Liver (tissue), 9 donors: Measurements from ENCODE around the gene POU6F2. TPM values are rescaled to one million over a fixed set of nuclear protein-coding genes. Genes with fewer than 3 reads are reported as not detected.

ENCODE experiments used
- DNase-seq: peaks from one replicate; pipeline ENCODE4 v3.0.0-alpha.2; 2017; ENCODE audit warnings: low spot score
- H3K27ac ChIP-seq, 2 donors: one replicate each; pipeline ENCODE4 v1.7.0; 2013; ENCODE audit warnings: inconsistent platforms in 2 of 2, low read length in 2 of 2, control low read depth in 1 of 2, low read depth in 1 of 2, mild to moderate bottlenecking in 1 of 2
- H3K27me3 ChIP-seq, 4 donors: one replicate each; pipeline versions ENCODE4 v1.6.1 to v1.7.0; 2013; ENCODE audit warnings: low read length in 3 of 4, inconsistent platforms in 1 of 4, mild to moderate bottlenecking in 1 of 4, moderate library complexity in 1 of 4; ENCODE audit not compliant: control insufficient read depth in 4 of 4, insufficient read depth in 4 of 4
- H3K36me3 ChIP-seq, 4 donors: one replicate each; pipeline versions ENCODE4 v1.6.1 to v1.7.0; 2013; ENCODE audit warnings: low read length in 3 of 4, mild to moderate bottlenecking in 3 of 4, low read depth in 1 of 4, moderate library complexity in 1 of 4; ENCODE audit not compliant: control insufficient read depth in 4 of 4, insufficient read depth in 3 of 4
- H3K4me1 ChIP-seq, 4 donors: one replicate each; pipeline versions ENCODE4 v1.6.1 to v1.7.0; 2013; ENCODE audit warnings: low read length in 3 of 4, mild to moderate bottlenecking in 3 of 4, moderate library complexity in 1 of 4; ENCODE audit not compliant: control insufficient read depth in 4 of 4, insufficient read depth in 4 of 4
- H3K4me3 ChIP-seq, 3 donors: one replicate each; pipeline versions ENCODE4 v1.6.1 to v1.7.0; 2013; ENCODE audit warnings: low read length in 3 of 3, control low read depth in 1 of 3, low read depth in 1 of 3, mild to moderate bottlenecking in 1 of 3
- H3K9ac ChIP-seq, 2 donors: one replicate each; pipeline ENCODE4 v1.7.0; 2013; ENCODE audit warnings: low read length in 2 of 2, mild to moderate bottlenecking in 2 of 2, moderate library complexity in 2 of 2, control low read depth in 1 of 2, low read depth in 1 of 2
- H3K9me3 ChIP-seq, 4 donors: one replicate each; pipeline versions ENCODE4 v1.6.1 to v1.7.0; 2013; ENCODE audit warnings: low read length in 3 of 4; ENCODE audit not compliant: control insufficient read depth in 4 of 4
- FOXA1 ChIP-seq: IDR thresholded peaks from 2 replicates; pipeline ENCODE4 v1.6.1; 2016; ENCODE audit warnings: antibody characterized with exemption
- FOXA2 ChIP-seq: IDR thresholded peaks from 2 replicates; pipeline ENCODE4 v1.6.1; 2016; ENCODE audit warnings: antibody characterized with exemption
- HNF4A ChIP-seq, 2 donors: conservative IDR thresholded peaks; 2 replicates each; pipeline ENCODE4 v1.6.1; 2016; ENCODE audit warnings: antibody characterized with exemption in 2 of 2, mild to moderate bottlenecking in 2 of 2
- HNF4G ChIP-seq: IDR thresholded peaks from 2 replicates; pipeline ENCODE4 v1.6.1; 2016; ENCODE audit warnings: antibody characterized with exemption
- RXRA ChIP-seq, 2 donors: IDR thresholded peaks; 2 replicates each; pipeline ENCODE4 v1.6.1; 2017 to 2018; ENCODE audit warnings: antibody characterized with exemption in 2 of 2, mild to moderate bottlenecking in 1 of 2
- SP1 ChIP-seq: IDR thresholded peaks from 2 replicates; pipeline ENCODE4 v1.6.1; 2018; ENCODE audit warnings: antibody characterized with exemption, mild to moderate bottlenecking
- TAF1 ChIP-seq: conservative IDR thresholded peaks from 2 replicates; pipeline ENCODE4 v1.6.1; 2016; ENCODE audit warnings: antibody characterized with exemption, mild to moderate bottlenecking
- YY1 ChIP-seq: IDR thresholded peaks from 2 replicates; pipeline ENCODE4 v1.6.1; 2016; ENCODE audit warnings: antibody characterized with exemption, mild to moderate bottlenecking
- WGBS: extraction: QIAGEN DNeasy Blood & Tissue Kit; methylation state at CpG from one replicate; pipeline ENCODE4 v1.1.7; 2013; 5-methylcytosine and 5-hydroxymethylcytosine counted together
- polyA plus RNA-seq, 2 donors: library from polyadenylated mRNA; stranded (reverse) in 1 of 2; unstranded in 1 of 2; fragments of 200-250 nt in 1 of 2; fragments of >200 nt in 1 of 2; fragmentation: Nextera tagmentation in 1 of 2; extraction: Ambion mirVana in 1 of 2; gene quantifications; one replicate each; pipeline versions ENCODE4 v1.2.1 to v1.2.3, GENCODE V29; 2013 to 2015
- total RNA-seq, 2 donors: library from RNA; depleted of rRNA; stranded (reverse); fragments of >200 nt; gene quantifications; one replicate each; pipeline ENCODE4 v1.2.3, GENCODE V29; 2014
- TF ChIP-seq, protein P1 (sequence below): IDR thresholded peaks from 2 replicates; pipeline ENCODE4 v1.6.1; 2016; ENCODE audit warnings: antibody characterized with exemption
- TF ChIP-seq, protein P2 (sequence below): IDR thresholded peaks from 2 replicates; pipeline ENCODE4 v1.6.1; 2016; ENCODE audit warnings: antibody characterized with exemption
- TF ChIP-seq, protein P3 (sequence below): fragments of 150-350 bp; IDR thresholded peaks from 2 replicates; pipeline ENCODE4 v1.5.1; 2017; ENCODE audit warnings: improper control_type of control experiment, low read depth, low read length; ENCODE audit not compliant: missing input control
- TF ChIP-seq, protein P4 (sequence below): IDR thresholded peaks from 2 replicates; pipeline ENCODE4 v1.6.1; 2016; ENCODE audit warnings: antibody characterized with exemption
- donor health status: healthy.
- donor health status: healthy.
- donor health status: healthy.
- donor health status: healthy.
- donor health status: healthy.

POU6F2 gene
- total and polyA plus RNA-seq, 4 donors = under 0.01 to 0.24 (median 0.08) TPM; not detected in 1

DNA sequence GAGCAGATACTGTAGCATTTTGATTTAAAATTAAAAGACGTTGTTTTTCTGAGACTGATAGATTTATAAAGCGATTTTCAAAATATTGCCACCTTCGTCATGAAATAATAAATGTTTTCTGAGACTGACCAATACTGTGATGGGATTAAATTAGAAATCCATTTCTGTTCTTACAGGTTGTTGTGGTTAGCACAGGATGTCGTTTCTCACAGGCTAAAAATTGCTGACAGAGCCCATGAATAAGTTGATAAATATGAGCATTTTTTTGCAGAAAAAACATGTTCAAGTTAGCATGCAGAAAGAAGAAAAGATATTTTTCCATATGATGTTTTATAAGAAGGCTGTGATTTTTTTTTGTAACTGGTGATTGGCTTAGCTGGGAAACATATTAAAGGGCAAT is 66.8 kb downstream of the POU6F2 start:
- H3K9me3 ChIP-seq = no peaks in the 10 kb centered on the region
- no peak overlapping the region for H3K4me3 ChIP-seq
- TF ChIP-seq, protein P1, sequence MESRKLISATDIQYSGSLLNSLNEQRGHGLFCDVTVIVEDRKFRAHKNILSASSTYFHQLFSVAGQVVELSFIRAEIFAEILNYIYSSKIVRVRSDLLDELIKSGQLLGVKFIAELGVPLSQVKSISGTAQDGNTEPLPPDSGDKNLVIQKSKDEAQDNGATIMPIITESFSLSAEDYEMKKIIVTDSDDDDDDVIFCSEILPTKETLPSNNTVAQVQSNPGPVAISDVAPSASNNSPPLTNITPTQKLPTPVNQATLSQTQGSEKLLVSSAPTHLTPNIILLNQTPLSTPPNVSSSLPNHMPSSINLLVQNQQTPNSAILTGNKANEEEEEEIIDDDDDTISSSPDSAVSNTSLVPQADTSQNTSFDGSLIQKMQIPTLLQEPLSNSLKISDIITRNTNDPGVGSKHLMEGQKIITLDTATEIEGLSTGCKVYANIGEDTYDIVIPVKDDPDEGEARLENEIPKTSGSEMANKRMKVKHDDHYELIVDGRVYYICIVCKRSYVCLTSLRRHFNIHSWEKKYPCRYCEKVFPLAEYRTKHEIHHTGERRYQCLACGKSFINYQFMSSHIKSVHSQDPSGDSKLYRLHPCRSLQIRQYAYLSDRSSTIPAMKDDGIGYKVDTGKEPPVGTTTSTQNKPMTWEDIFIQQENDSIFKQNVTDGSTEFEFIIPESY = no peak
- TF ChIP-seq TAF1 = no peak
- H3K27ac ChIP-seq = no peak overlapping the region
- no peak for DNase-seq
- H3K9ac ChIP-seq = no peak overlapping the region
- H3K27me3 ChIP-seq = no peaks in the 10 kb centered on the region
- no peaks in the 10 kb centered on the region for H3K4me1 ChIP-seq
- WGBS = 68% methylated on average over 4 of the region's 4 CpGs
- H3K36me3 ChIP-seq = no peaks in the 10 kb centered on the region

DNA sequence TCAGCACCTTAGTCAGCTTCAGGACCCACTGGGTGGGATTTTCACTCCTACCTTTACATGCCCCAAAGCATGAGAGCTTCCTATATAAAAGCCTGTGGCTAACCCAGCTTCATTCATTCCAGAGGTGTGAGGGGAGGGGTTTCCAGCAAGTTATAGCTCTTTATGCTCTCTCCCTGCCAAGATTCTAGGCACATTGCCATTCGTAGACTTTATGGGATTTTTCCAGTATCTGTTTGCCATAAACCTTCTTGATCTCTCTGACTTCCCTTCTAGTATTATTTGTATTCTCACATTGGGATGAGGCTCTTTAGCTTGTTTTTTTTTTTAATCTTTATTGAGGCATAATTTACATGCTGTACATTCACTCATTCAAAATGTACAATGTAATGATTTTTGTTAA is 67.5 kb downstream of the POU6F2 start:
- Histone ChIP-seq H3K9ac (no peak overlapping the region), H3K9me3 (no peaks in the 10 kb centered on the region), H3K4me1 (no peaks in the 10 kb centered on the region), H3K4me3 (no peak overlapping the region), H3K27me3 (no peaks in the 10 kb centered on the region), H3K36me3 (no peaks in the 10 kb centered on the region), H3K27ac (no peak overlapping the region)
- TF ChIP-seq YY1 (no peak), HNF4A (conservative IDR thresholded peaks at IDR 0.05) (no peak), FOXA2 (no peak), RXRA (IDR thresholded peaks at IDR 0.05) (no peak), TAF1 (no peak), FOXA1 (no peak), HNF4G (no peak)
- TF ChIP-seq, protein P2, sequence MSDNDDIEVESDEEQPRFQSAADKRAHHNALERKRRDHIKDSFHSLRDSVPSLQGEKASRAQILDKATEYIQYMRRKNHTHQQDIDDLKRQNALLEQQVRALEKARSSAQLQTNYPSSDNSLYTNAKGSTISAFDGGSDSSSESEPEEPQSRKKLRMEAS = no peak
- TF ChIP-seq, protein P3, sequence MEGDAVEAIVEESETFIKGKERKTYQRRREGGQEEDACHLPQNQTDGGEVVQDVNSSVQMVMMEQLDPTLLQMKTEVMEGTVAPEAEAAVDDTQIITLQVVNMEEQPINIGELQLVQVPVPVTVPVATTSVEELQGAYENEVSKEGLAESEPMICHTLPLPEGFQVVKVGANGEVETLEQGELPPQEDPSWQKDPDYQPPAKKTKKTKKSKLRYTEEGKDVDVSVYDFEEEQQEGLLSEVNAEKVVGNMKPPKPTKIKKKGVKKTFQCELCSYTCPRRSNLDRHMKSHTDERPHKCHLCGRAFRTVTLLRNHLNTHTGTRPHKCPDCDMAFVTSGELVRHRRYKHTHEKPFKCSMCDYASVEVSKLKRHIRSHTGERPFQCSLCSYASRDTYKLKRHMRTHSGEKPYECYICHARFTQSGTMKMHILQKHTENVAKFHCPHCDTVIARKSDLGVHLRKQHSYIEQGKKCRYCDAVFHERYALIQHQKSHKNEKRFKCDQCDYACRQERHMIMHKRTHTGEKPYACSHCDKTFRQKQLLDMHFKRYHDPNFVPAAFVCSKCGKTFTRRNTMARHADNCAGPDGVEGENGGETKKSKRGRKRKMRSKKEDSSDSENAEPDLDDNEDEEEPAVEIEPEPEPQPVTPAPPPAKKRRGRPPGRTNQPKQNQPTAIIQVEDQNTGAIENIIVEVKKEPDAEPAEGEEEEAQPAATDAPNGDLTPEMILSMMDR = no peak
- TF ChIP-seq, protein P4, sequence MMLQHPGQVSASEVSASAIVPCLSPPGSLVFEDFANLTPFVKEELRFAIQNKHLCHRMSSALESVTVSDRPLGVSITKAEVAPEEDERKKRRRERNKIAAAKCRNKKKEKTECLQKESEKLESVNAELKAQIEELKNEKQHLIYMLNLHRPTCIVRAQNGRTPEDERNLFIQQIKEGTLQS = no peak
- 75% methylated on average over 1 of the region's 1 CpG for WGBS
- DNase-seq = no peak

DNA sequence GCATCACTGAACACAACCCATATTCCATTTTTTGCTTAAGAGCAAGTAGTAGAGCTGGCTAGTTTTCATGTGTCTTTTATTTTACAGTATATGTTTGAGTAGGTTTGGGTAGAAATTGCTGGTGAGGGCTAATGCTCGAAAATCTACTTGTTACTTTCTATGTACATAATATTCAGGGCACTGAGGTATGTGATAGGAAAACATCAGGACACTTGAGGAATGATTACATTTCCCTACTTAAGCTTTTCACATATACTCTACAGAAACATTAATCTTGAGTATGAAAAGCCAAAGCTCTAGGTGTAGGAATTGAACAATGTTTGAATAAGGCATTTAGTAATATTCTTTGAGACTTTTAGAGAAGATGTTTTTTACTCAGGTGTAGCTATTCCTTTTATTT is 73.6 kb downstream of the POU6F2 start:
- DNase-seq = no peak

More for the DNA sequence above, 73.6 kb downstream of the POU6F2 start:
- Histone ChIP-seq H3K4me1 (no peaks in the 10 kb centered on the region), H3K27ac (no peak overlapping the region), H3K9me3 (no peaks in the 10 kb centered on the region), H3K4me3 (no peak overlapping the region), H3K9ac (no peak overlapping the region), H3K36me3 (no peaks in the 10 kb centered on the region), H3K27me3 (no peaks in the 10 kb centered on the region)
- WGBS = 86% methylated on average over 1 of the region's 1 CpG
- TF ChIP-seq SP1 (no peak), YY1 (no peak), HNF4A (conservative IDR thresholded peaks at IDR 0.05) (no peak), FOXA1 (no peak)
- TF ChIP-seq, protein P3 = no peak
- TF ChIP-seq, protein P2 = no peak
- TF ChIP-seq, protein P1 = no peak
